Measurements from ENCODE around the gene PSME3IP1.

Gene PSME3IP1

GRCh38 chr16:57155702-57156350, 30.0 kb downstream of the PSME3IP1 start:
- Mint-ChIP-seq H3K36me3 (ENCODE audit: insufficient read depth) (peaks cover 46% of the 10 kb centered on the region), H3K27ac (ENCODE audit: low read depth) (peak overlapping the region; percentile 1), H3K27me3 (no peaks in the 10 kb centered on the region), H3K4me1 (peaks cover 8% of the 10 kb centered on the region), H3K4me3 (no peak overlapping the region), H3K9me3 (no peaks in the 10 kb centered on the region)
- DNase-seq (ENCODE audit: low spot score in 2 of 2) (no peak), ATAC-seq (replicated peaks; ENCODE audit: extremely low read depth, poor library complexity, severe bottlenecking) (no peak)

DNA sequence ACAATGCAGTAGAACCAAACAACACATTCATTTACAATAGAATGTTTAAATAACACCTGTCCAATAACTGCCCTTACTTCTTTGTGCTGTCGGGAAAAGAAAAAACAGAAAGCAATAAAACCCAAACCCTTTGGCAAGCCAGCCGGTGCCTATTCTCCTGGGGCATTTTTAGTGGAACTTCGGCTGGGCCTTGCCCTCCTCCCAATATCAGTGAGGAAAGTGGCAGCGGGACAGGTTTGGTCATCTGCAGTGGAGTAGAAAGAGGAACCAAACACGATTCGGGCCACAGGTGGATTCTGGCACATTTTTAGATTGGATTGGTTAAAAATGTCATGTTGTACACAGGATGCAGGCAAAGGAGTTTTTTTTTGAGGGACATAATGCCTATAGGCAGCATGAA, 32.0 kb downstream of the PSME3IP1 start:
- Mint-ChIP-seq H3K9me3 (no peaks in the 10 kb centered on the region), H3K36me3 (ENCODE audit: insufficient read depth) (peaks cover 35% of the 10 kb centered on the region), H3K27ac (ENCODE audit: low read depth) (no peak overlapping the region), H3K27me3 (no peaks in the 10 kb centered on the region), H3K4me3 (no peak overlapping the region), H3K4me1 (peaks cover 8% of the 10 kb centered on the region)
- no peak for ATAC-seq (replicated peaks; ENCODE audit: extremely low read depth, poor library complexity, severe bottlenecking)
- DNase-seq (ENCODE audit: low spot score in 2 of 2), result no peak

GRCh38 chr16:57152096-57153093, 33.4 kb downstream of the PSME3IP1 start:
- Mint-ChIP-seq H3K4me3 (no peak overlapping the region), H3K36me3 (ENCODE audit: insufficient read depth) (peaks cover 35% of the 10 kb centered on the region), H3K9me3 (no peaks in the 10 kb centered on the region), H3K27me3 (no peaks in the 10 kb centered on the region), H3K27ac (ENCODE audit: low read depth) (no peak overlapping the region), H3K4me1 (peaks cover 14% of the 10 kb centered on the region)
- ATAC-seq (replicated peaks; ENCODE audit: extremely low read depth, poor library complexity, severe bottlenecking), result no peak
- no peak for DNase-seq (ENCODE audit: low spot score in 2 of 2)

DNA sequence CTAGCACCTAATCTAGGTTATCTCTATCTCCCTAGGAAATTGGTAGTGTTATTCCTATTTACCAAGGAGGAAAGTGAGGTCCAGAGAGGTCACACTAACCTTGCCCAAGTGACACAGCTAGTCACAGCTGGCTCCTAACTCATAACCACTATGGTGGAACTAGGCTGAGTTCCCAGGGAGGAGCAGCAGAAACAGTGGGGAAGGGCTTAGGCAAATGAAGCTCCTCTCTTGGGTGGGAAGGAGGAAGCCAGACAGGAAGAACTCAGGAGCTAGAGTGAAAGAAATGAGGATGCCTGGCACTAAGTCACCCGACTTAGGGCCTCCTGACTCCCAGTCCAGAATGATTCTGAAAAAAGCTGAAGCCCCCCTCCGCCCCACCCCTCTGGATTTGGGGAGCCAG, 34.5 kb downstream of the PSME3IP1 start:
- H3K36me3 Mint-ChIP-seq (ENCODE audit: insufficient read depth), result peaks cover 28% of the 10 kb centered on the region
- H3K27ac Mint-ChIP-seq (ENCODE audit: low read depth), result peak overlapping the region; percentile 22
- DNase-seq (ENCODE audit: low spot score in 2 of 2) (no peak), ATAC-seq (replicated peaks; ENCODE audit: extremely low read depth, poor library complexity, severe bottlenecking) (no peak)
- no peak overlapping the region for H3K4me3 Mint-ChIP-seq
- no peaks in the 10 kb centered on the region for H3K9me3 Mint-ChIP-seq
- no peaks in the 10 kb centered on the region for H3K27me3 Mint-ChIP-seq
- H3K4me1 Mint-ChIP-seq, result peaks cover 14% of the 10 kb centered on the region

GRCh38 chr16:57150682-57151330, 35.0 kb downstream of the PSME3IP1 start:
- DNase-seq (ENCODE audit: low spot score in 2 of 2) (no peak), ATAC-seq (replicated peaks; ENCODE audit: extremely low read depth, poor library complexity, severe bottlenecking) (no peak)
- peaks cover 15% of the 10 kb centered on the region for H3K4me1 Mint-ChIP-seq
- H3K27ac Mint-ChIP-seq (ENCODE audit: low read depth), result peak overlapping the region; percentile 22
- H3K9me3 Mint-ChIP-seq, result no peaks in the 10 kb centered on the region
- H3K36me3 Mint-ChIP-seq (ENCODE audit: insufficient read depth), result peaks cover 24% of the 10 kb centered on the region
- no peak overlapping the region for H3K4me3 Mint-ChIP-seq
- no peaks in the 10 kb centered on the region for H3K27me3 Mint-ChIP-seq

DNA sequence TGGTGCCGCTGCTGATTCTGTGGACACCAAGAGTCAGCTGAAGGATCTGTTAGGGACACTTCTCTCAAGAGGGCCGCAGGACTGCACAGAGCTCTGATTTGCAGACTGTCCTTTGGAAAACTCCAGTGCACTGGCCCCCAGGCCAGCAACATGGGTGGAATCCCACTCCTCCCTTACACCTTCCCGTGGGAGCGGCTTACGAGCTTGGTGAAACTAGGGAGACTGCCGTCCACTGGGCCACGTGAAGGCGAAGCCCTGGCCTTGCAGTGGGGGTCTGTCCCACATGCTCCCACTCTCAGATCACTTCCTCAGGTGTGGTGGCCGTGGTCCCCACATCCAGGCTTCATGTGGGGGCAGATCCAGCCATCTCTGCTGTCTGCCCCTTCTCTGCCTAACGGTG, 36.4 kb downstream of the PSME3IP1 start:
- no peak for ATAC-seq (replicated peaks; ENCODE audit: extremely low read depth, poor library complexity, severe bottlenecking)
- H3K27ac Mint-ChIP-seq (ENCODE audit: low read depth), result peak overlapping the region; percentile 90
- H3K36me3 Mint-ChIP-seq (ENCODE audit: insufficient read depth), result peaks cover 22% of the 10 kb centered on the region
- peaks cover 24% of the 10 kb centered on the region for H3K4me1 Mint-ChIP-seq
- H3K27me3 Mint-ChIP-seq, result no peaks in the 10 kb centered on the region
- no peaks in the 10 kb centered on the region for H3K9me3 Mint-ChIP-seq
- DNase-seq (ENCODE audit: low spot score in 2 of 2), result no peak
- no peak overlapping the region for H3K4me3 Mint-ChIP-seq

DNA sequence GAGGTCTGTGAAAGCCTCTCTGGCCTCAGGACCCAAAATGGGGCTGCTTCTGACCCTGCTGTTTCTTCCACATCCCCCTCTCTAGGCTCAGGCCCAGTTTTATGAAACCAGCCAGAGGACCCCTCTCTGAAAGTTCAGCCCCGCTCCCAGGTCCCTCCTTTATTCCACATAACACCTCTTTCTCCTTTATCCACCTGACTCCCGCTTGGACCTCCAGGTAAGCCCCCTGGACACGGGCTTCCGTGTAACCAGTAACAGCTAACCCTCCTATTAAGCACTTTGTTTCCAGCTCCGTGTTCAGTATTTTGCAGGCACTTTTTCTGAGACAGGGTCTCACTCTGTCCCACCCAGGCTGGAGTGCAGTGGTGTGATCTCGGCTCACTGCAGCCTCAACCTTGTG, 37.4 kb downstream of the PSME3IP1 start:
- Mint-ChIP-seq H3K27me3 (no peaks in the 10 kb centered on the region), H3K4me1 (peaks cover 24% of the 10 kb centered on the region), H3K4me3 (no peak overlapping the region), H3K9me3 (no peaks in the 10 kb centered on the region), H3K27ac (ENCODE audit: low read depth) (peak overlapping the region; percentile 90), H3K36me3 (ENCODE audit: insufficient read depth) (peaks cover 19% of the 10 kb centered on the region)
- DNase-seq (ENCODE audit: low spot score in 2 of 2) (no peak), ATAC-seq (replicated peaks; ENCODE audit: extremely low read depth, poor library complexity, severe bottlenecking) (no peak)

DNA sequence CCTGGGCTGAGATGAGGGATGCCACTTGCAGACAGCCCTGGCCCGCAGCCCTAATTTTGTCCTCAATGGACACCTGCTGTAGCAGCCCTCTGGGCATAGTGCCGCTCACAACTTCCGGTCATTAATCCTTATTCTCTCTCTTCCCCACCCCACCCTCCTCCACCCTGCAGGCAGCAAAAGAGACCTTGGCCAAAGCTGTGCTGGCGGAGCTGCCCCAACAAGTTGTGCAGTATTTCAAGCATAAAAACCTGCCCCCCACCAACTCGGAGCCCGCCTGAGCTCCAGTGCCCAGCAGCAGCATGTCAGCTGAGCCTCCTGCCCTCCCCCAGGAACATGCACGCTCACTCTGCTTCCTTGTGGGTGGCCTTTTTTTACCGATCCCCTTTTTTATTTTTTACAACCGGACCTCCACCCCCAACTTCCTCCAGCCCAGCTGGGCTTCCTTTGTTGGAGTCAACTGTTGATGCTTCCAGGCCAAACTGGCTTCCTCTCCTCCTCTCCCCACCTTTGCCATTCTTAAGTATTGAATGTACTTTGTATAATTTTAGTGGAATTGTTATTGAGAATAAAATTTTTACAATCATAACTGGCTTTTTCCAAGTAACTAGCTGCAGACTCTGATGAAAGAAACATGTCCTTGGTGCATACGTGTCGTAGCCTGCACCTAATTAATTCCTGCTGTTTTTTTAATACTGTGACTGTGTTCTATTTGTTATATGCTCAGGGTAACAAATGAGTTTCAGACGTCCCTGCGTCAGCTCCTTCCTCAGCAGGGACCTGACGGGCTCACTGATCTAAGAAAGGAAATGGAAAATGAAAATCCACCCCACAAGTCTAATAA, 38.2 kb downstream of the PSME3IP1 start:
- peaks cover 17% of the 10 kb centered on the region for H3K36me3 Mint-ChIP-seq (ENCODE audit: insufficient read depth)
- H3K4me3 Mint-ChIP-seq, result no peak overlapping the region
- H3K27me3 Mint-ChIP-seq, result no peaks in the 10 kb centered on the region
- peaks cover 23% of the 10 kb centered on the region for H3K4me1 Mint-ChIP-seq
- ATAC-seq (replicated peaks; ENCODE audit: extremely low read depth, poor library complexity, severe bottlenecking), result no peak
- DNase-seq (ENCODE audit: low spot score in 2 of 2), result no peak
- peak overlapping the region; percentile 46 for H3K27ac Mint-ChIP-seq (ENCODE audit: low read depth)
- no peaks in the 10 kb centered on the region for H3K9me3 Mint-ChIP-seq

- Mint-ChIP-seq H3K27ac (ENCODE audit: low read depth) (peak overlapping the region; percentile 46), H3K9me3 (no peaks in the 10 kb centered on the region), H3K4me3 (no peak overlapping the region), H3K36me3 (ENCODE audit: insufficient read depth) (peaks cover 14% of the 10 kb centered on the region), H3K4me1 (peaks cover 24% of the 10 kb centered on the region), H3K27me3 (no peaks in the 10 kb centered on the region)
- no peak for ATAC-seq (replicated peaks; ENCODE audit: extremely low read depth, poor library complexity, severe bottlenecking)
- no peak for DNase-seq (ENCODE audit: low spot score in 2 of 2)
Measured at GRCh38 chr16:57146735-57147134, 39.1 kb downstream of the PSME3IP1 start.

DNA sequence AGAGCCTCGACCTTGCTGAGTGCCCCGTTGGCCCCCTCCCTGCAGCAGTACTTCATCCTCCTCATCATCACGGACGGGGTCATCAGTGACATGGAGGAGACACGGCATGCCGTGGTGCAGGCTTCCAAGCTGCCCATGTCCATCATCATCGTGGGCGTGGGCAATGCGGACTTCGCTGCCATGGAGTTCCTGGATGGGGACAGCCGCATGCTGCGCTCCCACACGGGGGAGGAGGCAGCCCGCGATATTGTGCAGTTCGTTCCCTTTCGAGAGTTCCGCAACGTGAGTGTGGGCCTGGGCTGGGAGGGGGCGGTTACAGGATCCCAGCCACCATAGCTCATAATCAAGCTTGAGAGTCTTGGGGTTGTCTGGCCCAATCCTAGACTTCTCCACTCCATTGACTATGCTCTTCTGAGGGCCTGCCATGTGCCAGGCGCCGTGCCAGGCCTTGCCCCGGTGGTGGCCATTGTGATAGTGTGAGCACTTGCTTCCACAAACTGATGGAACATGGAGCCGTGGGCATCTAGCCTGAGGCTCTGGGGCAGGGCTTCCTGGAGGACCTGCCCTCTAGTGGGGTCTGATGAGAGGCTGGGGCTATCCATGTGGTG, 39.7 kb downstream of the PSME3IP1 start:
- no peak for ATAC-seq (replicated peaks; ENCODE audit: extremely low read depth, poor library complexity, severe bottlenecking)
- Mint-ChIP-seq H3K9me3 (no peaks in the 10 kb centered on the region), H3K4me3 (no peak overlapping the region), H3K4me1 (peaks cover 28% of the 10 kb centered on the region), H3K27me3 (no peaks in the 10 kb centered on the region), H3K36me3 (ENCODE audit: insufficient read depth) (peaks cover 14% of the 10 kb centered on the region), H3K27ac (ENCODE audit: low read depth) (no peak overlapping the region)
- no peak for DNase-seq (ENCODE audit: low spot score in 2 of 2)

- H3K4me3 Mint-ChIP-seq, result no peak overlapping the region
- no peaks in the 10 kb centered on the region for H3K27me3 Mint-ChIP-seq
- H3K36me3 Mint-ChIP-seq (ENCODE audit: insufficient read depth), result peaks cover 12% of the 10 kb centered on the region
- peaks cover 35% of the 10 kb centered on the region for H3K4me1 Mint-ChIP-seq
- H3K9me3 Mint-ChIP-seq, result no peaks in the 10 kb centered on the region
- no peak overlapping the region for H3K27ac Mint-ChIP-seq (ENCODE audit: low read depth)
- ATAC-seq (replicated peaks; ENCODE audit: extremely low read depth, poor library complexity, severe bottlenecking), result no peak
- DNase-seq (ENCODE audit: low spot score in 2 of 2), result no peak
Measured at GRCh38 chr16:57145046-57146021, 40.5 kb downstream of the PSME3IP1 start.

Measured in central memory CD8-positive, alpha-beta T cell (primary cell).